Measurements from ENCODE around the gene HOXC10. TPM values are rescaled to one million over a fixed set of nuclear protein-coding genes. Genes with fewer than 3 reads are reported as not detected.

HOXC10 gene
- total and polyA plus RNA-seq, 7 experiments from 2014 or later = not detected

GRCh38 chr12:53994009-53994263 is 9.0 kb downstream of the HOXC10 start:
- H3K4me1 Mint-ChIP-seq = peaks cover 32 to 67% (median 43%) of the 10 kb centered on the region in 7 donors
- Histone ChIP-seq H3K27me3 (ENCODE audit: control insufficient read depth in 2 of 2, insufficient read depth in 2 of 2, low read length in 2 of 2) (peaks cover 54 to 91% of the 10 kb centered on the region in 2 donors), H3K9me3 (ENCODE audit: control insufficient read depth in 2 of 3, low read length in 3 of 3) (no peaks in the 10 kb centered on the region), H3K27ac (ENCODE audit: low read depth, low read length) (no peak overlapping the region), H3K36me3 (ENCODE audit: control insufficient read depth in 2 of 3, insufficient read depth in 3 of 3, low read length in 3 of 3) (no peaks in the 10 kb centered on the region), H3K4me1 (ENCODE audit: control insufficient read depth in 2 of 2, insufficient read depth in 2 of 2, low read length in 2 of 2) (peaks cover 23 to 25% of the 10 kb centered on the region in 2 donors), H3K4me3 (ENCODE audit: low read length) (no peak overlapping the region)
- H3K9me3 Mint-ChIP-seq = peaks cover 0 to 8% (median 0%) of the 10 kb centered on the region in 11 donors
- H3K36me3 Mint-ChIP-seq = peaks cover 0 to 6% (median 0%) of the 10 kb centered on the region in 5 donors
- peaks cover 89 to 98% (median 92%) of the 10 kb centered on the region in 5 donors for H3K27me3 Mint-ChIP-seq
- ChIA-PET POLR2A (no interaction called here), CTCF (no interaction called here)
- intact Hi-C loops (cut with micrococcal nuclease) = loop anchor here in 1 of 2 donors (1.0 kb wide), 1 partner anchor 15 kb away; no protein-coding TSS in a partner anchor
- no peak for ATAC-seq
- H3K27ac Mint-ChIP-seq = peak overlapping the region in 5 of 9 donors; percentile 28 to 75 (median 50)
- DNase-seq = no peak
- H3K4me3 Mint-ChIP-seq = peak overlapping the region; percentile 37 to 87 (median 60)

DNA sequence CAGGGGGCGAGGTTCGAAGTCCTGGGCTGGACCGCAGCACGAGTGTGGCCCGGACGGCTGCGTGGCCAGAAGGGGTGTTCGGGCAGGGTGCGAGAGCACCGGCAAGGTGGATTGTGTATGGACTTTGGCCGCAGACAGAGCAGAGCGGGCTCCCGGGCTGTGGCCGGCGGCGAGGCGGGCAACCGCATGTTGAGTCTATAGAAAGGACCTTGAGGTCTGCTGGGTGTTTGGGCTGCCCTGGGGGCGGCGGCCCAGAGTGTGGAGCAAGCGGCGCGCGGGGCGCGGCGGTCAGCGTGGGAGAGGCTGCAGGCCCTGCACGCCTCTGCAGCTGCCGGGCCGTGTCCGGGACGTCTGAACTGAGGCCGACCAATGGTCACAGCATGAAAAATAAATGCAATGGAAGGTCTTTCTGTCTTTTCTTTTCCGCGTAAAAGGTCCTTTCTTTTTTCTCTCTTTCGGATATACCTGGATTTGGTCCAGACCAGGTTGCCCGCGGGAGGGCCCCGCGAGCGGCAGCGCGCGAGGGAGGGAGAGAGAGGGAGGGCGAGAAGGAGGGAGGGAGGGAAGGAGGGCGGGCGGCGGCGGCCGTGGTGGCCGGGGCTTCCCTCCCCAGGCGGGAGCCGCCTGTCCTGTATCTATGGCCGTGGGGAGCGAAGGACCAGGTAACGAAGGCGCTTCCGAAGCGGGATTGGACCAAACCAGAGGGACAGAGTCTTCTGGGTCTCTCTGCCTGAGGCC is 9.5 kb downstream of the HOXC10 start:
- Histone ChIP-seq H3K36me3 (ENCODE audit: control insufficient read depth in 2 of 3, insufficient read depth in 3 of 3, low read length in 3 of 3) (no peaks in the 10 kb centered on the region), H3K27ac (ENCODE audit: low read depth, low read length) (no peak overlapping the region), H3K9me3 (ENCODE audit: control insufficient read depth in 2 of 3, low read length in 3 of 3) (no peaks in the 10 kb centered on the region), H3K27me3 (ENCODE audit: control insufficient read depth in 2 of 2, insufficient read depth in 2 of 2, low read length in 2 of 2) (peaks cover 53 to 88% of the 10 kb centered on the region in 2 donors), H3K4me3 (ENCODE audit: low read length) (peak overlapping the region; percentile 62), H3K4me1 (ENCODE audit: control insufficient read depth in 2 of 2, insufficient read depth in 2 of 2, low read length in 2 of 2) (peaks cover 19 to 20% of the 10 kb centered on the region in 2 donors)
- Mint-ChIP-seq H3K4me1 (peaks cover 28 to 67% (median 40%) of the 10 kb centered on the region in 7 donors), H3K9me3 (peaks cover 0 to 8% (median 0%) of the 10 kb centered on the region in 11 donors), H3K27me3 (peaks cover 89 to 98% (median 92%) of the 10 kb centered on the region in 5 donors), H3K36me3 (peaks cover 0 to 6% (median 0%) of the 10 kb centered on the region in 5 donors), H3K4me3 (peak overlapping the region; percentile 60 to 88 (median 85)), H3K27ac (peak overlapping the region in 5 of 9 donors; percentile 40 to 75 (median 73))
- intact Hi-C loops (cut with micrococcal nuclease) = loop anchor here (1.0 to 5.0 kb wide), 4 partner anchors 15 to 57 kb away; partner anchors contain the start of genes HOXC13 (in 1 of the 2) and HOXC5 (in 1 of the 2)
- ATAC-seq (no peak), DNase-seq (no peak)
- POLR2A ChIA-PET = no interaction called here
- CTCF ChIA-PET = no interaction called here

GRCh38 chr12:53995002-53995377 is 10.0 kb downstream of the HOXC10 start:
- ChIA-PET POLR2A (interaction anchor here (1.6 kb wide), 1 partner anchor 9 kb away, joined by 3 read pairs; no protein-coding TSS in a partner anchor), CTCF (no interaction called here)
- no peak overlapping the region for H3K27ac ChIP-seq (ENCODE audit: low read depth, low read length)
- H3K4me1 Mint-ChIP-seq = peaks cover 23 to 67% (median 40%) of the 10 kb centered on the region in 7 donors
- peaks cover 53 to 88% of the 10 kb centered on the region in 2 donors for H3K27me3 ChIP-seq (ENCODE audit: control insufficient read depth in 2 of 2, insufficient read depth in 2 of 2, low read length in 2 of 2)
- peak overlapping the region in 4 of 9 donors; percentile 24 to 73 (median 42) for H3K27ac Mint-ChIP-seq
- intact Hi-C loops (cut with micrococcal nuclease) = loop anchor here (5.0 kb wide), 3 partner anchors 33 to 58 kb away; partner anchors contain the start of genes HOXC13 (in 1 of the 2) and HOXC5 (in 1 of the 2)
- DNase-seq = peak in 1 of 9 donors; percentile 33
- H3K36me3 Mint-ChIP-seq = peaks cover 0 to 6% (median 0%) of the 10 kb centered on the region in 5 donors
- no peaks in the 10 kb centered on the region for H3K9me3 ChIP-seq (ENCODE audit: control insufficient read depth in 2 of 3, low read length in 3 of 3)
- peak overlapping the region; percentile 62 for H3K4me3 ChIP-seq (ENCODE audit: low read length)
- peaks cover 89 to 98% (median 92%) of the 10 kb centered on the region in 5 donors for H3K27me3 Mint-ChIP-seq
- ATAC-seq = peak; percentile 21
- peaks cover 19 to 22% of the 10 kb centered on the region in 2 donors for H3K4me1 ChIP-seq (ENCODE audit: control insufficient read depth in 2 of 2, insufficient read depth in 2 of 2, low read length in 2 of 2)
- H3K4me3 Mint-ChIP-seq = peak overlapping the region; percentile 60 to 88 (median 85)
- no peaks in the 10 kb centered on the region for H3K36me3 ChIP-seq (ENCODE audit: control insufficient read depth in 2 of 3, insufficient read depth in 3 of 3, low read length in 3 of 3)
- peaks cover 0 to 7% (median 0%) of the 10 kb centered on the region in 11 donors for H3K9me3 Mint-ChIP-seq

GRCh38 chr12:53995378-53996239 is 10.7 kb downstream of the HOXC10 start:
- Mint-ChIP-seq H3K27me3 (peaks cover 86 to 98% (median 88%) of the 10 kb centered on the region in 5 donors), H3K9me3 (peaks cover 0 to 7% (median 0%) of the 10 kb centered on the region in 11 donors), H3K4me3 (peak overlapping the region; percentile 77 to 88 (median 85)), H3K4me1 (peaks cover 22 to 63% (median 37%) of the 10 kb centered on the region in 7 donors), H3K36me3 (peaks cover 0 to 4% (median 0%) of the 10 kb centered on the region in 5 donors), H3K27ac (peak overlapping the region in 3 of 9 donors; percentile 24 to 73 (median 58))
- H3K9me3 ChIP-seq (ENCODE audit: control insufficient read depth in 2 of 3, low read length in 3 of 3) = no peaks in the 10 kb centered on the region
- POLR2A ChIA-PET = interaction anchor here (1.6 kb wide), 1 partner anchor 9 kb away, joined by 3 read pairs; no protein-coding TSS in a partner anchor
- DNase-seq (no peak), ATAC-seq (peak; percentile 31)
- H3K27me3 ChIP-seq (ENCODE audit: control insufficient read depth in 2 of 2, insufficient read depth in 2 of 2, low read length in 2 of 2) = peaks cover 49 to 91% of the 10 kb centered on the region in 2 donors
- CTCF ChIA-PET = no interaction called here
- H3K27ac ChIP-seq (ENCODE audit: low read depth, low read length) = no peak overlapping the region
- intact Hi-C loops (cut with micrococcal nuclease) = loop anchor here (5.0 kb wide), 3 partner anchors 33 to 58 kb away; partner anchors contain the start of genes HOXC13 (in 1 of the 2) and HOXC5 (in 1 of the 2)
- H3K4me3 ChIP-seq (ENCODE audit: low read length) = peak overlapping the region; percentile 62
- H3K36me3 ChIP-seq (ENCODE audit: control insufficient read depth in 2 of 3, insufficient read depth in 3 of 3, low read length in 3 of 3) = no peaks in the 10 kb centered on the region
- H3K4me1 ChIP-seq (ENCODE audit: control insufficient read depth in 2 of 2, insufficient read depth in 2 of 2, low read length in 2 of 2) = peaks cover 24 to 28% of the 10 kb centered on the region in 2 donors

- ATAC-seq (no peak), DNase-seq (no peak)
- ChIA-PET POLR2A (interaction anchor here (1.6 kb wide), 1 partner anchor 10 kb away, joined by 3 read pairs; no protein-coding TSS in a partner anchor), CTCF (interaction anchor here (0.7 kb wide), 1 partner anchor 205 kb away, joined by 3 read pairs; no protein-coding TSS in a partner anchor)
- H3K4me1 Mint-ChIP-seq = peaks cover 22 to 63% (median 37%) of the 10 kb centered on the region in 7 donors
- peaks cover 0 to 8% (median 0%) of the 10 kb centered on the region in 11 donors for H3K9me3 Mint-ChIP-seq
- Histone ChIP-seq H3K4me1 (ENCODE audit: control insufficient read depth in 2 of 2, insufficient read depth in 2 of 2, low read length in 2 of 2) (peaks cover 24 to 28% of the 10 kb centered on the region in 2 donors), H3K4me3 (ENCODE audit: low read length) (peak overlapping the region; percentile 62), H3K27ac (ENCODE audit: low read depth, low read length) (no peak overlapping the region), H3K9me3 (ENCODE audit: control insufficient read depth in 2 of 3, low read length in 3 of 3) (no peaks in the 10 kb centered on the region), H3K27me3 (ENCODE audit: control insufficient read depth in 2 of 2, insufficient read depth in 2 of 2, low read length in 2 of 2) (peaks cover 42 to 90% of the 10 kb centered on the region in 2 donors), H3K36me3 (ENCODE audit: control insufficient read depth in 2 of 3, insufficient read depth in 3 of 3, low read length in 3 of 3) (no peaks in the 10 kb centered on the region)
- peaks cover 86 to 98% (median 89%) of the 10 kb centered on the region in 5 donors for H3K27me3 Mint-ChIP-seq
- intact Hi-C loops (cut with micrococcal nuclease) = loop anchor here (5.0 kb wide), 3 partner anchors 34 to 59 kb away; partner anchors contain the start of genes HOXC13 (in 1 of the 2) and HOXC5 (in 1 of the 2)
- H3K36me3 Mint-ChIP-seq = peaks cover 0 to 4% (median 0%) of the 10 kb centered on the region in 5 donors
- peak overlapping the region; percentile 77 to 88 (median 85) for H3K4me3 Mint-ChIP-seq
- H3K27ac Mint-ChIP-seq = peak overlapping the region in 2 of 9 donors; percentile 10 to 21
Observed at GRCh38 chr12:53996240-53997203, 11.6 kb downstream of the HOXC10 start.
